ENCODE measurements around the gene ARHGEF38.

Gene ARHGEF38

GRCh38 chr4:105569057-105569865, 16.8 kb downstream of the ARHGEF38 start:
- in situ Hi-C loops (cut with MboI; ENCODE audit: low pct_unique_long_range_greater_than_20kb, low sequenced_read_pairs, unreplicated experiment) = no loop called here
- TF ChIP-seq, protein P1, sequence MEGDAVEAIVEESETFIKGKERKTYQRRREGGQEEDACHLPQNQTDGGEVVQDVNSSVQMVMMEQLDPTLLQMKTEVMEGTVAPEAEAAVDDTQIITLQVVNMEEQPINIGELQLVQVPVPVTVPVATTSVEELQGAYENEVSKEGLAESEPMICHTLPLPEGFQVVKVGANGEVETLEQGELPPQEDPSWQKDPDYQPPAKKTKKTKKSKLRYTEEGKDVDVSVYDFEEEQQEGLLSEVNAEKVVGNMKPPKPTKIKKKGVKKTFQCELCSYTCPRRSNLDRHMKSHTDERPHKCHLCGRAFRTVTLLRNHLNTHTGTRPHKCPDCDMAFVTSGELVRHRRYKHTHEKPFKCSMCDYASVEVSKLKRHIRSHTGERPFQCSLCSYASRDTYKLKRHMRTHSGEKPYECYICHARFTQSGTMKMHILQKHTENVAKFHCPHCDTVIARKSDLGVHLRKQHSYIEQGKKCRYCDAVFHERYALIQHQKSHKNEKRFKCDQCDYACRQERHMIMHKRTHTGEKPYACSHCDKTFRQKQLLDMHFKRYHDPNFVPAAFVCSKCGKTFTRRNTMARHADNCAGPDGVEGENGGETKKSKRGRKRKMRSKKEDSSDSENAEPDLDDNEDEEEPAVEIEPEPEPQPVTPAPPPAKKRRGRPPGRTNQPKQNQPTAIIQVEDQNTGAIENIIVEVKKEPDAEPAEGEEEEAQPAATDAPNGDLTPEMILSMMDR (IDR thresholded peaks at IDR 0.05; ENCODE audit: extremely low read depth, insufficient read depth, missing control alignments) = no peak
- no peak for DNase-seq (ENCODE audit: low spot score)

- in situ Hi-C loops (cut with MboI; ENCODE audit: low pct_unique_long_range_greater_than_20kb, low sequenced_read_pairs, unreplicated experiment) = no loop called here
- TF ChIP-seq, protein P1 (IDR thresholded peaks at IDR 0.05; ENCODE audit: extremely low read depth, insufficient read depth, missing control alignments) = no peak
Observed at GRCh38 chr4:105569866-105570236, 17.4 kb downstream of the ARHGEF38 start.

GRCh38 chr4:105572296-105572695, 19.9 kb downstream of the ARHGEF38 start:
- in situ Hi-C loops (cut with MboI; ENCODE audit: low pct_unique_long_range_greater_than_20kb, low sequenced_read_pairs, unreplicated experiment) = no loop called here
- no peak for DNase-seq (ENCODE audit: low spot score)
- TF ChIP-seq, protein P1 (IDR thresholded peaks at IDR 0.05; ENCODE audit: extremely low read depth, insufficient read depth, missing control alignments) = no peak

More at GRCh38 chr4:105569866-105570236, 17.4 kb downstream of the ARHGEF38 start:
- DNase-seq (ENCODE audit: low spot score) = no peak

DNA sequence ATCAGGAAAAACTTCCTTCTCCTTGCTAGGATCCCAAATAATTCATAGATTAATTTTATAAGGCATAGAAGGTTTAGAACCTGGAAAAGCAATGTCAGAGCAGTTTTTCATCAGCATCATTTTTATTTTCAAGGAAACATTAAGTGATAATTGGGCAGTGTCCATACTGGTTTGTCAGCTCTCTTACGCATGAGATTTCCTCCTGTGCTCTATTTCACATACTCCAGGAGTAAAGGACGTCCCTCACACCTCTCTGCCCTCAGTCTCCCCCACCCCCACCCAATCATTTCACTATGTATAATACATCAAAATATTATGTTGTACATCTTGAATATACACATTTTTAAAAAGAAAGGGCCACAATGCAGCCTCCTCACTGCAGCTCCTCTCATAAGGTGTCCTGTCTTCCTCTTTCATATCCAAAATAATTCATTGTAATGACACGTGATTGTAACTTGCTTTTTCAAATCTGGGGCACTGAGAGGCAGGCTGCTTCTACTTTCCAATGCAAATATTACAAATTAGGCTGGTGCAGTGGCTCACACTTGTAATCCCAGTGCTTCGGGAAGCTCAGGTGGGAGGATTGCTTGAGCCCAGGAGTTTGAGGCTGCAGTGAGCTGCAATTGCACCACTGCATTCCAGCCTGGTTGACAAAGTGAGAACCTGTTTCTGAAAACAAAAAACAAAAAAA, 34.4 kb downstream of the ARHGEF38 start:
- no peak for DNase-seq (ENCODE audit: low spot score)
- TF ChIP-seq, protein P1 (IDR thresholded peaks at IDR 0.05; ENCODE audit: extremely low read depth, insufficient read depth, missing control alignments) = no peak
- in situ Hi-C loops (cut with MboI; ENCODE audit: low pct_unique_long_range_greater_than_20kb, low sequenced_read_pairs, unreplicated experiment) = no loop called here

DNA sequence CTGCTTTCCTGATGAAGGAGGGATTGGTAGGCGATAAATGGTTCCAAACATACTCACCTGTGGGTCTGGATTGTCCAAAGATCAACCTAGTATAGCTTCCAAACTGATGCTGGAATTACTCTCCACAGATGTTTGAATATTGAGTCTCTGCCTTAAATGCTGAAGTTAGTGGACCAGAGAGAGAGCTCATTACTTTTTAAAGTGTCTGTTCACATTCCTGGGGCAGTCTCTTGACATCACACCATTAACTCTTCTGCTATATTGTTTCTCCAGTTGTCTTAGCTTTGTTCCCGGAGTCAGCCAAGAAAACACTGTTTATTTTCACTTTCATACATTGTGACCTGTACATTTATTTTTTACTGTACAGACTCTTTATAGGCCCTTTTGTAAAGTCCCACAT, 35.4 kb downstream of the ARHGEF38 start:
- in situ Hi-C loops (cut with MboI; ENCODE audit: low pct_unique_long_range_greater_than_20kb, low sequenced_read_pairs, unreplicated experiment) = no loop called here
- DNase-seq (ENCODE audit: low spot score) = no peak
- TF ChIP-seq, protein P1 (IDR thresholded peaks at IDR 0.05; ENCODE audit: extremely low read depth, insufficient read depth, missing control alignments) = no peak

DNA sequence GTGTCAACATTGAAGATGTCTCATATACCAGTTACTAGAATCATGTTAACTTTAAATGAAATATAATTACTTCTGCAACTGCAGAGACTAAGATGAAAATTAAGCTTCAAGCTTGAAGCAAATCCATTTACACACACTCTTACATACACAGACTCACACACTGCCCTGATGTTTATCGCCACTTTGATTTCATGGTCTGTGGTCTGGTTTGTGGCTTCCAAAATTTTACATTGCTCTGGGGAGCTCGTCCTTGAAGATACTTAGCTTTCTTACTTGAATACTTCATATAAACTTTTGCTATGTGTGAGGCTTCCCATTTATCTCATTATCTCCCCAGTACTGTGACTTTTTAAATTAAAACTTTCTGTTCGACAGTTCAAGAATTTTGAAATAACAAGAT, 35.8 kb downstream of the ARHGEF38 start:
- TF ChIP-seq, protein P1 (IDR thresholded peaks at IDR 0.05; ENCODE audit: extremely low read depth, insufficient read depth, missing control alignments) = no peak
- in situ Hi-C loops (cut with MboI; ENCODE audit: low pct_unique_long_range_greater_than_20kb, low sequenced_read_pairs, unreplicated experiment) = no loop called here
- DNase-seq (ENCODE audit: low spot score) = no peak

Data from GM13977 (cell line).